IMR-90 (cell line): ENCODE measurements around the gene FZD7.
A peak's percentile ranks its signal among the peaks of the same experiment; 100 is the strongest.

Source experiments
- CEBPB ChIP-seq: IDR thresholded peaks from 2 replicates; pipeline ENCODE4 v1.6.1; 2012; ENCODE audit warnings: low read depth, low read length, improper control_type of control experiment
- MAZ ChIP-seq: IDR thresholded peaks from 2 replicates; pipeline ENCODE4 v1.6.1; 2012; ENCODE audit warnings: low read depth, mild to moderate bottlenecking, low read length, improper control_type of control experiment, moderate library complexity, borderline replicate concordance
- MXI1 ChIP-seq: IDR thresholded peaks from 2 replicates; pipeline ENCODE4 v1.6.1; 2012; ENCODE audit warnings: low read depth, mild to moderate bottlenecking, low read length, moderate library complexity, borderline replicate concordance
- POLR2A ChIP-seq: IDR thresholded peaks from 2 replicates; pipeline ENCODE4 v1.6.1; 2012; ENCODE audit warnings: mild to moderate bottlenecking, low read depth, low read length
- RCOR1 ChIP-seq: IDR thresholded peaks from 2 replicates; pipeline ENCODE4 v1.6.1; 2012; ENCODE audit warnings: mild to moderate bottlenecking, low read length, improper control_type of control experiment; ENCODE audit not compliant: insufficient replicate concordance
- RFX5 ChIP-seq: IDR thresholded peaks from 2 replicates; pipeline ENCODE4 v1.8.0; 2012; ENCODE audit warnings: low read depth, mild to moderate bottlenecking, low read length, moderate library complexity
- TF ChIP-seq, protein P1 (sequence below): conservative IDR thresholded peaks from 2 replicates; pipeline ENCODE4 v1.5.1; 2012; ENCODE audit warnings: mild to moderate bottlenecking, low read depth, low read length, improper control_type of control experiment

DNA sequence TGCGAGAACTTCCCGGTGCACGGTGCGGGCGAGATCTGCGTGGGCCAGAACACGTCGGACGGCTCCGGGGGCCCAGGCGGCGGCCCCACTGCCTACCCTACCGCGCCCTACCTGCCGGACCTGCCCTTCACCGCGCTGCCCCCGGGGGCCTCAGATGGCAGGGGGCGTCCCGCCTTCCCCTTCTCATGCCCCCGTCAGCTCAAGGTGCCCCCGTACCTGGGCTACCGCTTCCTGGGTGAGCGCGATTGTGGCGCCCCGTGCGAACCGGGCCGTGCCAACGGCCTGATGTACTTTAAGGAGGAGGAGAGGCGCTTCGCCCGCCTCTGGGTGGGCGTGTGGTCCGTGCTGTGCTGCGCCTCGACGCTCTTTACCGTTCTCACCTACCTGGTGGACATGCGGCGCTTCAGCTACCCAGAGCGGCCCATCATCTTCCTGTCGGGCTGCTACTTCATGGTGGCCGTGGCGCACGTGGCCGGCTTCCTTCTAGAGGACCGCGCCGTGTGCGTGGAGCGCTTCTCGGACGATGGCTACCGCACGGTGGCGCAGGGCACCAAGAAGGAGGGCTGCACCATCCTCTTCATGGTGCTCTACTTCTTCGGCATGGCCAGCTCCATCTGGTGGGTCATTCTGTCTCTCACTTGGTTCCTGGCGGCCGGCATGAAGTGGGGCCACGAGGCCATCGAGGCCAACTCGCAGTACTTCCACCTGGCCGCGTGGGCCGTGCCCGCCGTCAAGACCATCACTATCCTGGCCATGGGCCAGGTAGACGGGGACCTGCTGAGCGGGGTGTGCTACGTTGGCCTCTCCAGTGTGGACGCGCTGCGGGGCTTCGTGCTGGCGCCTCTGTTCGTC, 1.7 kb downstream of the FZD7 start:
- TF ChIP-seq, protein P1, sequence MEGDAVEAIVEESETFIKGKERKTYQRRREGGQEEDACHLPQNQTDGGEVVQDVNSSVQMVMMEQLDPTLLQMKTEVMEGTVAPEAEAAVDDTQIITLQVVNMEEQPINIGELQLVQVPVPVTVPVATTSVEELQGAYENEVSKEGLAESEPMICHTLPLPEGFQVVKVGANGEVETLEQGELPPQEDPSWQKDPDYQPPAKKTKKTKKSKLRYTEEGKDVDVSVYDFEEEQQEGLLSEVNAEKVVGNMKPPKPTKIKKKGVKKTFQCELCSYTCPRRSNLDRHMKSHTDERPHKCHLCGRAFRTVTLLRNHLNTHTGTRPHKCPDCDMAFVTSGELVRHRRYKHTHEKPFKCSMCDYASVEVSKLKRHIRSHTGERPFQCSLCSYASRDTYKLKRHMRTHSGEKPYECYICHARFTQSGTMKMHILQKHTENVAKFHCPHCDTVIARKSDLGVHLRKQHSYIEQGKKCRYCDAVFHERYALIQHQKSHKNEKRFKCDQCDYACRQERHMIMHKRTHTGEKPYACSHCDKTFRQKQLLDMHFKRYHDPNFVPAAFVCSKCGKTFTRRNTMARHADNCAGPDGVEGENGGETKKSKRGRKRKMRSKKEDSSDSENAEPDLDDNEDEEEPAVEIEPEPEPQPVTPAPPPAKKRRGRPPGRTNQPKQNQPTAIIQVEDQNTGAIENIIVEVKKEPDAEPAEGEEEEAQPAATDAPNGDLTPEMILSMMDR, result peak; percentile 82
- TF ChIP-seq MAZ (no peak), POLR2A (0 out of 2 replicates have a peak, but pooled peaks have one; percentile 5), CEBPB (no peak), RCOR1 (no peak), RFX5 (no peak), MXI1 (peak; percentile 98)
